H1 (cell line): ENCODE measurements around the gene CPLX1. TPM values are rescaled to one million over a fixed set of nuclear protein-coding genes. Genes with fewer than 3 reads are reported as not detected.

Source experiments
- BCL11A ChIP-seq, 2 experiments: IDR thresholded peaks; one replicate each; pipeline ENCODE4 v1.6.1; 2011; ENCODE audit warnings: low read depth in 2 of 2, low read length in 2 of 2, mild to moderate bottlenecking in 2 of 2
- BRCA1 ChIP-seq: IDR thresholded peaks from 2 replicates; pipeline ENCODE4 v1.6.1; 2012; ENCODE audit warnings: low read depth, low read length, improper control_type of control experiment
- CBX8 ChIP-seq: fragments of 300-800, 300-1000 bp; sonication (generic); IDR thresholded peaks from 2 replicates; pipeline ENCODE4 v1.7.1; 2016; ENCODE audit warnings: low read depth, low read length, borderline replicate concordance
- CHD2 ChIP-seq: IDR thresholded peaks from 2 replicates; pipeline ENCODE4 v1.6.1; 2012; ENCODE audit warnings: low read length, improper control_type of control experiment
- CHD7 ChIP-seq: fragments of 300-600 bp; sonication (generic); IDR thresholded peaks from 2 replicates; pipeline ENCODE4 v1.7.1; 2012; ENCODE audit warnings: low read length, moderate library complexity, mild to moderate bottlenecking, inconsistent platforms; ENCODE audit not compliant: insufficient replicate concordance
- JUND ChIP-seq: IDR thresholded peaks from 2 replicates; pipeline ENCODE4 v1.6.1; 2011; ENCODE audit warnings: mild to moderate bottlenecking, improper control_type of control experiment, low read length
- KDM4A ChIP-seq: IDR thresholded peaks from one replicate; pipeline ENCODE4 v1.7.1; 2012; ENCODE audit warnings: low read depth, mild to moderate bottlenecking, moderate library complexity, low read length, inconsistent platforms; ENCODE audit not compliant: severe bottlenecking
- POLR2A ChIP-seq, 2 experiments: IDR thresholded peaks; 1 replicate in 1 of 2; 2 replicates in 1 of 2; pipeline ENCODE4 v1.6.1; 2011; ENCODE audit warnings: low read depth in 2 of 2, low read length in 2 of 2, mild to moderate bottlenecking in 2 of 2; ENCODE audit errors: control extremely low read depth in 1 of 2
- RFX5 ChIP-seq: IDR thresholded peaks from 2 replicates; pipeline ENCODE4 v1.6.1; 2011; ENCODE audit warnings: low read depth, low read length, improper control_type of control experiment, borderline replicate concordance
- SAP30 ChIP-seq: fragments of 300-600 bp; sonication (generic); IDR thresholded peaks from 2 replicates; pipeline ENCODE4 v1.7.1; 2012; ENCODE audit warnings: low read length, moderate library complexity, mild to moderate bottlenecking, inconsistent platforms; ENCODE audit not compliant: insufficient read depth, insufficient replicate concordance
- SRF ChIP-seq: IDR thresholded peaks from 2 replicates; pipeline ENCODE4 v1.6.1; 2011; ENCODE audit warnings: mild to moderate bottlenecking, low read depth, low read length, moderate library complexity
- SUZ12 ChIP-seq: fragments of 200-600 bp; sonication (generic); IDR thresholded peaks from 2 replicates; pipeline ENCODE4 v1.6.1; 2012; ENCODE audit warnings: mild to moderate bottlenecking, inconsistent platforms, low read length, moderate library complexity, mixed read lengths
- TEAD4 ChIP-seq: IDR thresholded peaks from 2 replicates; pipeline ENCODE4 v1.6.1; 2012; ENCODE audit warnings: low read depth, low read length, inconsistent platforms, mixed read lengths
- polyA plus RNA-seq, 7 experiments: library from polyadenylated mRNA; depleted of rRNA in 3 of 7; stranded (reverse) in 5 of 7; unstranded in 2 of 7; fragments of >200 nt in 5 of 7; fragments of 200-250 nt in 2 of 7; gene quantifications; 1 replicate in 5 of 7; 2 replicates in 1 of 7; 4 replicates in 1 of 7; pipeline versions ENCODE4 v1.2.1 to v1.2.3, GENCODE V29; 2011 to 2013; ENCODE audit warnings: missing spikeins in 2 of 7, mixed read lengths in 2 of 7
- total RNA-seq: library from RNA; stranded (reverse); fragmentation: NEBNext Ultra II Directional; extraction: Animal tissue kit (Norgen Biotek cat#: 25700); gene quantifications from 2 replicates; pipeline ENCODE4 v1.2.1, GENCODE V29; 2021

The CPLX1 gene
- total and polyA plus RNA-seq, 2 of the 8 experiments (the other 6 are each of a cell fraction or from before 2014, with no cell fraction given): 0.32 to 0.56 TPM

DNA sequence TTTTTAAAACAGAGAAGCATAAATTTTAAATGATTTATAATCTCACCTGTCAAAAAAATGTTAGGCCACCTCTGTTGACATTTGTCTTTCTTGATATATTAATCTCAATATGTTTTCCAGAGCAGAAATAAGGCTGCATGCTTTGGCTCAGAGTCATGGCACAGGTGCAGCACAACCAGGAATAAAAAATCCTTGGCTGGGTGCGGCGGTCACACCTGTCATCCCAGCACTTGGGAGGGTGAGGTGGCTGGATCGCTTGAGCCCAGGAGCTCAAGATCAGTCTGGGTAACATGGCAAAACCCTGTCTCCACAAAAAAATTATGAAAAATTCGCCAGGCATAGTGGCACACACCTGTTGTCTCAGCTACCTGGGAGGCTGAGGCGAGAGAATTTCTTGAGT is 18.1 kb downstream of the CPLX1 start (continued):
- TF ChIP-seq CHD7 (no peak), SAP30 (no peak), SRF (no peak), POLR2A (IDR thresholded peaks at IDR 0.05; ENCODE audit: control extremely low read depth in 1 of 2, low read depth in 2 of 2, low read length in 2 of 2) (no peak), TEAD4 (no peak), CHD2 (no peak), BRCA1 (no peak), JUND (no peak), BCL11A (IDR thresholded peaks at IDR 0.05; ENCODE audit: low read depth in 2 of 2, low read length in 2 of 2) (no peak), CBX8 (no peak), RFX5 (no peak), KDM4A (no peak), SUZ12 (no peak)
